Ecto neural progenitor cell (in vitro differentiated cells): Measurements from ENCODE around the gene TOLLIP.
"Not testable (repeated sequence)": the region's sequence is repeated elsewhere in the genome, so short reads cannot be mapped to it uniquely, and the experiment has no call there.

Experiments
- DNase-seq: peaks from one replicate; pipeline ENCODE4 v3.0.0-alpha.2; 2018; ENCODE audit warnings: low spot score

Gene TOLLIP

GRCh38 chr11:1309498-1310317 lies at the start of gene TOLLIP:
TOLLIP (minus strand) TSS chr11:1309632; CDS start chr11:1309498, 134 bp downstream.
- peak; percentile 99 for DNase-seq

DNA sequence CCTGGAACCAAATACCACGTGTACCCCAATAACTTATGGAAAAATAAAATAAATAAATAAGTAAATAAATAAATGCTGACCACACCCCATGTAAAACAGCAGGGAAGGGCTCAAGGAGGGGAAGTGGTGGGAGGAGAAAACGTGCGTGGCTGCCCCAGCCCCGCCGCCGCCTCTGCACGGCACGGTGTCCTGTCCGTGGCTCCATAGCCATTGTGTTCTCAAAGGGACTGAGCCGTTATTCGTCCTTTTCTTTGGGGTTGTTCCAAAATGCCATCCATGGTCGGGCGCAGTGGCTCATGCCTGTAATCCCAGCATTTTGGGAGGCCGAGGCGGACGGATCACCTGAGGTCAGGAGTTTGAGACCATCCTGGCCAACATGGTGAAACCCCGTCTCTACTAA lies 49.5 kb upstream of the TOLLIP start:
- DNase-seq: not testable (repeated sequence)

DNA sequence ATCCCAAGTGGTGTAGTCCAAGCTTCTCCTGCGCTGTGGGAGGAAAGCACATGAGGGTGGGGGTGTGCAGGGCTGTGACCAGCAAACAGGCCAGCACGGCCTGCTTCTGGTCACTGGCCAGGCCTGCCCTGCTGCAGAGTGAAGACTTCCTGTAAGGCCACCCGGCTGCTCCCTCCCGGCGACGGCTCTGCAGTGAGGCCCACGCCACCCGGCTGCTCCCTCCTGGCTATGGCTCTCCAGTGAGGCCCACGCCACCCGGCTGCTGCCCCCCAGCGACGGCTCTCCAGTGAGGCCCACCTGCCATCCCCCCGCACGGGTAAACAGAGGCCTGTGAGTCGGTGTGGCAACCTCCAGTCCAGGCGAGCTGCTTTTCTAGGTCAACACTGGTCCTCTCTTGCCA lies 48.9 kb upstream of the TOLLIP start:
- no peak for DNase-seq

DNA sequence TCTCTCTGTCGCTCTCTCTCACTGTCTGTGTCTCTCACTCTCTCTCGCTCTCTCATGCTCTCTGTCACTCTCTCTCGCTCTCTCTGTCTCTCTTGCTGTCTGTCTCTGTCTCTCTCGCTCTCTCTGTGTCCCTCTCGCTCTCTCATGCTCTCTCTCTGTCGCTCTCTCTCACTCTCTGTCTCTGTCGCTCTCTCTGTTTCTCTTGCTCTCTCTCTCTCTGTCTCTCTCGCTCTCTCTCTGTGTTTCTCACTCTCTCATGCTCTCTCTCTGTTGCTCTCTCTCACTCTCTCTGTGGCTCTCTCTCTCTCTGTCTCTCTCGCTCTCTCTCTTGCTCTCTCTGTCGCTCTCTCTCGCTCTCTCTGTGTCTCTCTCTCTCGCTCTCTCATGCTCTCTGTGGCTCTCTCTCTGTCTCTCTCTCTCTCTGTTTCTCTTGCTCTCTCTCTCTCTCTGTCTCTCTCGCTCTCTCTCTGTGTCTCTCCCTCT lies 47.1 kb upstream of the TOLLIP start:
- DNase-seq: no peak

- no peak for DNase-seq
Measured at GRCh38 chr11:1356007-1356435, 46.6 kb upstream of the TOLLIP start.

- no peak for DNase-seq
Measured at GRCh38 chr11:1354125-1354938, 44.9 kb upstream of the TOLLIP start.

- no peak for DNase-seq
Measured at GRCh38 chr11:1353383-1354124, 44.1 kb upstream of the TOLLIP start.

DNA sequence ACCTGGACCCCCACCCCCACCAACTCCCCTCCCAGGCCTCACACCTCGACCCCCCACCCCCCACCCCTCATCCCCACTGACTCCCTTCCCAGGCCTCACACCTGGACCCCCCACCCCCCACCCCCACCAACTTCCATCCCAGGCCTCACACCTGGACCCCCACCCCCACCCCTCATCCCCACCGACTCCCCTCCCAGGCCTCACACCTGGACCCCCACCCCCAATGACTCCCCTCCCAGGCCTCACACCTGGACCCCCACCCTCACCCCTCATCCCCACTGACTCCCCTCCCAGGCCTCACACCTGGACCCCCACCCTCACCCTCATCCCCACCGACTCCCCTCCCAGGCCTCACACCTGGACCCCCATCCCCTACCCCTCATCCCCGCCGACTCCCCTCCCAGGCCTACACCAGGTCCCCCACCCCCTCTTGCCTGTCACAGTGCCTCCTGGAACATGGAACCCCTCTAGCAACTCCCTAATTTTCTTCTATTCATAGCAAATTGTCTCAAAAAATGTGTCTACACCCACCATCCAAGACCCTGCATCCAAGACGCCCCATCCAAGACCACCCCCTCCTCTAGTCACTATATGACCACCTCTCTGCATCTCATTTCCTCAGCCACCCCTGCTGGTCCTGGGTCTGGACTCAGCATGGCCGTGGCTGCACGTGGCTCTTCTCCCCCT lies 43.4 kb upstream of the TOLLIP start:
- no peak for DNase-seq

DNA sequence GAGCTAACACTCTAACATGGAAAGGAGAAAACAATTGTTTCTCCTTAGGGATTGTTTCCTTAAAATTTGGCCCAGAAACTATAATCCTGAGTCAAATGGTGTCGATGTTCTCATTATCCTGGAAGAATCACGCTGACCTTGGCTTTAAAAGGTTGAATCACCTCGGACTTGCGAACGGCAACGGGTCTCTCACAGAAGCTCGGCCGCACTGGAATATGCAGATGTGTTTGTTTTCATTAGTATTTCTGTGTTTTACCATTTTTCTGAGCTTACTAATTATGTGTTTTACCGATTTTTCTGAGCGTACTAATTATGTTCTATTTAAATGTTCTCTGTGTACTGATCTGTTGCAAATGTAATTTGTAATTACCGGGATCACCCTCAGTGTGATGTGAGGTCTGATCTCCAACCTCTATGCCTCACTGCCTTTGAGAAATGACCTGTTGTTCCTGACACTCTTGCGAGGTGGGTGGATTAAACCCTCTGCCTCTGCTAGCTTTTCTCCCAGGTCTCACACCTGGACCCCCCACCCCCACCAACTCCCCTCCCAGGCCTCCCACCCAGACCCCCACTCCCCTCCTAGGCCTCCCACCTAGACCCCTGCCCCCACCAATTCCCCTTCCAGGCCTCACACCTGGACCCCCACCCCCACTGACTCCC lies 42.0 kb upstream of the TOLLIP start:
- no peak for DNase-seq

GRCh38 chr11:1350086-1350725 lies 40.8 kb upstream of the TOLLIP start:
- no peak for DNase-seq

DNA sequence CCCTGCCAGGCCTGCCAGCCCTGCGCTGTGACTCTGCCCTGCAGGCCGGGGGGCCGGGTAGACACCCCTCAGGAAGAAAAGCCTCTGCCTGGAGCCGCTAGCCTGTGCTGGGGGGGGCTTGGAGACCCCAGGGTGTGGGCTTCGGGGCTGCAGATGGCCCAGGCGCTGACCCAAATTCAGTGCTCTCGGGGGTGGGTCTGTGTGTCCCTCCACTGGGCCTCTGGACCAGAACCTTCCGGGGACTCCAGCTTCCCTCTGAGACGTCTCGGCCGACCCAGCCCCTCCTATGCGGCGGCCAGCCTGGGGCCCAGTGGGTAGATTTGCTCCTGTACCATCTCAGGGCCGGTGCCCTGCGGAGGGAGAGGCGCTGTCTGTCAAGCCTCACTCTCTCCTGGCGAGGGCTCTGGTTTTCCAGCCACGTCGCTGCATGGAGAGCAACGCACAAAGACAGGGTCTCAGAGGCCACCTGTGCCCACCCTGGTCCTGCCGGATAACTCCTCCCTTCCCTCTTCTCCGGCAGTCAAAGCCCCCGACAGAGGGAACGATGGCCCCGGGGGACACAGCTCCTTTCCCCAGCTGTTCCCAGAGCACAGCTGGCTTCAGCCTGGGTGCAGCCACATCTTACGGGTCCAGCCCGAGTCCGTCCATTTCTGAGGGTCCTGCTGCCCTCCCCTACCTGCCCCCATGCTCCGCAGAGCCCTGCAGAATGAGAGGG lies 40.1 kb upstream of the TOLLIP start:
- no peak for DNase-seq

GRCh38 chr11:1348796-1349326 lies 39.4 kb upstream of the TOLLIP start:
- DNase-seq: no peak

DNA sequence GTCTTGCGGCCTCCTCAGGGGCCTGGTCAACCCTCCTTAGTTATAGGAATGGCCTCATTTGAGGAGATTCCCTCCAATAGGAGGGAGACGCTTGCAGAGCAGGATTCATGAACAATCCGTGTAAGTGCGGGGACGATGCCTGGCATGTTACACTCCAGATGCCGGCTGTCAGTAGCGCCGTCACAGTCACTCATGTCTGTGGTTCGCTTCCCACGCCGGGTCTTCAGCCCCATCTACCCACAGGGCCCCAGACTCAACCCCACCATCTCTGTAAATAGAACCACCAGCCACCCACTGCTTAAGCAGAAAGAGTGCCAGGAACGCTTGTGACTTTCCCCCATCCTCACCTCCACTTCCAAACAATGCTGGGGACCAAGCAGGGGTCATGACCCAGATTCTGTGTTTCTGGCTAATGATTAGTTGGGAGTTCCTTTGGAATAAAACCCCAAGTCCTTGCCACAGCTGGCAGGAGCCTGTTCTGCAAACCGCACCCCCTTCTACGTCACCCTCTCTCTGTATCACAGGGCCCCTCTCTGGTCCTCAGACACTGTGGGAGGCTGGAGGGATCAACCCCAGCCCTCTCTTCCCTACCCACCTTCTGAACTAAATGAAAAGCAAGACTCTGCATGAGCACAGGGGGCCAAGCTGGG lies 38.8 kb upstream of the TOLLIP start:
- peak; percentile 34 for DNase-seq

GRCh38 chr11:1347411-1347999 lies 38.1 kb upstream of the TOLLIP start:
- peak; percentile 41 for DNase-seq

GRCh38 chr11:1346669-1347390 lies 37.4 kb upstream of the TOLLIP start:
- DNase-seq: peak; percentile 29

GRCh38 chr11:1345737-1346513 lies 36.5 kb upstream of the TOLLIP start:
- DNase-seq: peak; percentile 26

- peak; percentile 31 for DNase-seq
Measured at GRCh38 chr11:1344056-1344635, 34.7 kb upstream of the TOLLIP start.
